ENCODE data around the gene RABGGTA. TPM values are rescaled to one million over a fixed set of nuclear protein-coding genes. Genes with fewer than 3 reads are reported as not detected.

The RABGGTA gene
- total RNA-seq, 1 donor from 2014 or later: 32.6 TPM

GRCh38 chr14:24310646-24311604, 39.5 kb upstream of the RABGGTA start, which contains the start of gene LTB4R:
Gene LTB4R (plus strand): TSS chr14:24311502. CDS start chr14:24315652, 4,150 bp downstream.
- FAIRE-seq (no peak), DNase-seq (ENCODE audit: low read depth) (peak; percentile 59)
- peak; percentile 17 for TF ChIP-seq CTCF (IDR thresholded peaks at IDR 0.05; ENCODE audit: insufficient read depth, low read length, severe bottlenecking)
- H3K4me3 ChIP-seq (ENCODE audit: low read depth, low read length): peak within 1 kb of the TSS; percentile 28
- no peaks in the 10 kb centered on the region for H3K27me3 ChIP-seq (ENCODE audit: control insufficient read depth, insufficient read depth, low read length)
- H3K36me3 ChIP-seq (ENCODE audit: control insufficient read depth, insufficient read depth, low read length): peaks cover 8% of the 10 kb centered on the region

- TF ChIP-seq CTCF (IDR thresholded peaks at IDR 0.05; ENCODE audit: insufficient read depth, low read length, severe bottlenecking): no peak
- DNase-seq (ENCODE audit: low read depth) (no peak), FAIRE-seq (no peak)
- Histone ChIP-seq H3K27me3 (ENCODE audit: control insufficient read depth, insufficient read depth, low read length) (no peaks in the 10 kb centered on the region), H3K36me3 (ENCODE audit: control insufficient read depth, insufficient read depth, low read length) (peaks cover 13% of the 10 kb centered on the region), H3K4me3 (ENCODE audit: low read depth, low read length) (peak overlapping the region; percentile 28)
Measured at GRCh38 chr14:24310265-24310645, 38.9 kb upstream of the RABGGTA start.

- TF ChIP-seq CTCF (IDR thresholded peaks at IDR 0.05; ENCODE audit: insufficient read depth, low read length, severe bottlenecking): no peak
- DNase-seq (ENCODE audit: low read depth) (peak; percentile 82), FAIRE-seq (peak; percentile 99)
- Histone ChIP-seq H3K36me3 (ENCODE audit: control insufficient read depth, insufficient read depth, low read length) (peaks cover 16% of the 10 kb centered on the region), H3K27me3 (ENCODE audit: control insufficient read depth, insufficient read depth, low read length) (no peaks in the 10 kb centered on the region), H3K4me3 (ENCODE audit: low read depth, low read length) (peak within 1 kb of the TSS; percentile 28)
Measured at GRCh38 chr14:24309538-24310264, 38.3 kb upstream of the RABGGTA start, which contains the start of gene LTB4R2. Gene LTB4R2 (plus strand): TSS chr14:24310140. CDS start chr14:24310665, 525 bp downstream.

GRCh38 chr14:24308342-24309124, 37.1 kb upstream of the RABGGTA start:
- no peak overlapping the region for H3K4me3 ChIP-seq (ENCODE audit: low read depth, low read length)
- no peak for DNase-seq (ENCODE audit: low read depth)
- peak; percentile 28 for FAIRE-seq
- peaks cover 25% of the 10 kb centered on the region for H3K36me3 ChIP-seq (ENCODE audit: control insufficient read depth, insufficient read depth, low read length)
- H3K27me3 ChIP-seq (ENCODE audit: control insufficient read depth, insufficient read depth, low read length): no peaks in the 10 kb centered on the region
- no peak for TF ChIP-seq CTCF (IDR thresholded peaks at IDR 0.05; ENCODE audit: insufficient read depth, low read length, severe bottlenecking)

- H3K36me3 ChIP-seq (ENCODE audit: control insufficient read depth, insufficient read depth, low read length): peaks cover 24% of the 10 kb centered on the region
- no peaks in the 10 kb centered on the region for H3K27me3 ChIP-seq (ENCODE audit: control insufficient read depth, insufficient read depth, low read length)
- no peak within 1 kb of the TSS for H3K4me3 ChIP-seq (ENCODE audit: low read depth, low read length)
- peak; percentile 40 for DNase-seq (ENCODE audit: low read depth)
- no peak for FAIRE-seq
- TF ChIP-seq CTCF (IDR thresholded peaks at IDR 0.05; ENCODE audit: insufficient read depth, low read length, severe bottlenecking): peak; percentile 90
Measured at GRCh38 chr14:24307575-24308341, 36.4 kb upstream of the RABGGTA start, which contains the start of gene CIDEB. Gene CIDEB (minus strand): TSS chr14:24307977. CDS start chr14:24307858, 119 bp downstream.
